Upper lobe of right lung (tissue), 1 donor: ENCODE measurements around the gene PPARGC1A. TPM values are rescaled to one million over a fixed set of nuclear protein-coding genes. Genes with fewer than 3 reads are reported as not detected.

Source experiments
- ATAC-seq: fragments of 200-7000 bp; cut with Tn5 transposase; one replicate; pipeline ENCODE4 v1.9.1; 2020; ENCODE audit warnings: mild to moderate bottlenecking, moderate library complexity
- DNase-seq: peaks from one replicate; pipeline ENCODE4 v3.0.0-alpha.2; 2020
- H3K27ac ChIP-seq: fragments of 200-600 bp; one replicate; pipeline ENCODE4 v1.8.0; 2022
- H3K27me3 ChIP-seq: fragments of 200-600 bp; one replicate; pipeline ENCODE4 v1.8.0; 2022; ENCODE audit warnings: mild to moderate bottlenecking
- H3K36me3 ChIP-seq: fragments of 200-600 bp; one replicate; pipeline ENCODE4 v1.8.0; 2022
- H3K4me1 ChIP-seq: fragments of 200-600 bp; one replicate; pipeline ENCODE4 v1.8.0; 2022
- H3K4me3 ChIP-seq: fragments of 200-600 bp; one replicate; pipeline ENCODE4 v1.8.0; 2022; ENCODE audit warnings: mild to moderate bottlenecking
- H3K9me3 ChIP-seq: fragments of 200-600 bp; one replicate; pipeline ENCODE4 v1.8.0; 2022
- intact Hi-C: fragments of 100-400 bp; cut with DNase I; formaldehyde crosslinking; loops from one replicate; pipeline ENCODE4 v1.11.0; 2022
- total RNA-seq: library from RNA; stranded (reverse); fragmentation: NEBNext Ultra II Directional; extraction: Animal tissue kit (Norgen Biotek cat#: 25700); gene quantifications from one replicate; pipeline ENCODE4 v1.2.1, GENCODE V29; 2021
- TF ChIP-seq, protein P1 (sequence below): fragments of 200-600 bp; IDR thresholded peaks from one replicate; pipeline ENCODE4 v1.8.0; 2022; ENCODE audit warnings: antibody characterized with exemption
- donor health status: DM: no; HTN: yes; CAD: no; lungs with severe emphysema.

PPARGC1A gene
- total RNA-seq, 1 donor from 2014 or later = 14.2 TPM

DNA sequence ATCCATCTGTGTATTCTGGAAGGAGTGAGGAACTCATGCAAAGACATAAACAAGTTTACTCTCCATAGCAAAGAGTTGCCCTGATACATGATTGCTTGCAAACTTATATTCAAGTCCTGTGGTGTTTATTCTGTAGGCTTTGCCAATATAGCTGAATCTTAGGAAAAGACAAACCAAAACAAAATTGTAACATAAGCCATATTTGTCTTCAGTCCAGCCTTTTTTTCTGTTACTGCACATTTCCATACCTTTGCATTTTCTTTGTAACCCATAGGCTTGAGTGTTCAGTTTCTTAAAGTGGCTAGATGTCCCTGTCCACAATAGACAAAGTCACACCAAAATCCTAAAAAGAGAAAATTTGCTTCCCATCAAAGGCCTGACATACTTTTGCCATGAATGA lies 120.4 kb downstream of the PPARGC1A start:
- Histone ChIP-seq H3K9me3 (no peaks in the 10 kb centered on the region), H3K27ac (no peak overlapping the region), H3K4me1 (no peaks in the 10 kb centered on the region), H3K27me3 (no peaks in the 10 kb centered on the region), H3K4me3 (no peak overlapping the region), H3K36me3 (no peaks in the 10 kb centered on the region)
- ATAC-seq = no peak
- TF ChIP-seq, protein P1, sequence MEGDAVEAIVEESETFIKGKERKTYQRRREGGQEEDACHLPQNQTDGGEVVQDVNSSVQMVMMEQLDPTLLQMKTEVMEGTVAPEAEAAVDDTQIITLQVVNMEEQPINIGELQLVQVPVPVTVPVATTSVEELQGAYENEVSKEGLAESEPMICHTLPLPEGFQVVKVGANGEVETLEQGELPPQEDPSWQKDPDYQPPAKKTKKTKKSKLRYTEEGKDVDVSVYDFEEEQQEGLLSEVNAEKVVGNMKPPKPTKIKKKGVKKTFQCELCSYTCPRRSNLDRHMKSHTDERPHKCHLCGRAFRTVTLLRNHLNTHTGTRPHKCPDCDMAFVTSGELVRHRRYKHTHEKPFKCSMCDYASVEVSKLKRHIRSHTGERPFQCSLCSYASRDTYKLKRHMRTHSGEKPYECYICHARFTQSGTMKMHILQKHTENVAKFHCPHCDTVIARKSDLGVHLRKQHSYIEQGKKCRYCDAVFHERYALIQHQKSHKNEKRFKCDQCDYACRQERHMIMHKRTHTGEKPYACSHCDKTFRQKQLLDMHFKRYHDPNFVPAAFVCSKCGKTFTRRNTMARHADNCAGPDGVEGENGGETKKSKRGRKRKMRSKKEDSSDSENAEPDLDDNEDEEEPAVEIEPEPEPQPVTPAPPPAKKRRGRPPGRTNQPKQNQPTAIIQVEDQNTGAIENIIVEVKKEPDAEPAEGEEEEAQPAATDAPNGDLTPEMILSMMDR = no peak
- DNase-seq = no peak
- intact Hi-C loops = no loop called here

DNA sequence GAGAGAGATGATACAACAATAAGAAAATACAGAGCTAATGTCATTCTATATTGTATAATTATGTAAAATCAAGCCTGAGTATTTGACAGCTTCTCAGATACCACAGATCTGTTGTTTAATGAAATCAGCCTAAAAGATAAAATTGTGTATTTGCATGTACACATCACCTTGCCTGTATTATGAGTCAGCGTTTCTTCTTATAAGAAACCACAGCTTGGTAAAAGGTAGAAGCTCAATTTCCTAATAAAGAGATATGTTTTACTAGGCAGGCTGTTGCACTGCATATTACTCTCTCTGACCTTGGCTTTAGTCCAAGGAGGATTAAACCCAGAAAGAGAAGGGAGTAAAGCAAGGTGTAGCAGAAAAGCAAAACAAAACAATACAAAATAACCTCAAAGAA lies 121.3 kb downstream of the PPARGC1A start:
- H3K27me3 ChIP-seq = no peaks in the 10 kb centered on the region
- no peak overlapping the region for H3K4me3 ChIP-seq
- DNase-seq = no peak
- no peak overlapping the region for H3K27ac ChIP-seq
- H3K36me3 ChIP-seq = no peaks in the 10 kb centered on the region
- no peak for ATAC-seq
- H3K4me1 ChIP-seq = no peaks in the 10 kb centered on the region
- H3K9me3 ChIP-seq = no peaks in the 10 kb centered on the region
- intact Hi-C loops = no loop called here
- TF ChIP-seq, protein P1 = no peak

DNA sequence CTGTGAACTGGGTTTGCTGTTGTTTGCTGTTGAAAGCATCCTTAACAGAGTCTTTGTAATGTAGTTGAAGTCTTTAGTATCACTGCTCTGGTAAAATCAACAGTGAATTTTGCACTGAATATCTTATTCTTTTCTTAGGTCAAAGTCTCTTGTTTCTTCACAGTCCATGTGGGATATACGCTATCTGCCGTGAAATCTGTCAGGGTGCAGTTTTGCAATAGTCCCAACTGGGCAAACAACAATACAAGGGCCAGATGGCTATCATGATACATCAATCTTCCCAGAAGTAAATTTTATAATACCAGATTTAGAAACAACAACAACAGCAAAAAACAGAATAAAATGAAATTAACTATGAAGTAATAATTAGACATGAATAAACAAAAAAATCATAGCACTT lies 123.5 kb downstream of the PPARGC1A start:
- H3K27me3 ChIP-seq = no peaks in the 10 kb centered on the region
- no peak overlapping the region for H3K27ac ChIP-seq
- H3K36me3 ChIP-seq = no peaks in the 10 kb centered on the region
- TF ChIP-seq, protein P1 = no peak
- no peaks in the 10 kb centered on the region for H3K9me3 ChIP-seq
- H3K4me1 ChIP-seq = no peaks in the 10 kb centered on the region
- intact Hi-C loops = no loop called here
- no peak for ATAC-seq
- H3K4me3 ChIP-seq = no peak overlapping the region
- DNase-seq = no peak

DNA sequence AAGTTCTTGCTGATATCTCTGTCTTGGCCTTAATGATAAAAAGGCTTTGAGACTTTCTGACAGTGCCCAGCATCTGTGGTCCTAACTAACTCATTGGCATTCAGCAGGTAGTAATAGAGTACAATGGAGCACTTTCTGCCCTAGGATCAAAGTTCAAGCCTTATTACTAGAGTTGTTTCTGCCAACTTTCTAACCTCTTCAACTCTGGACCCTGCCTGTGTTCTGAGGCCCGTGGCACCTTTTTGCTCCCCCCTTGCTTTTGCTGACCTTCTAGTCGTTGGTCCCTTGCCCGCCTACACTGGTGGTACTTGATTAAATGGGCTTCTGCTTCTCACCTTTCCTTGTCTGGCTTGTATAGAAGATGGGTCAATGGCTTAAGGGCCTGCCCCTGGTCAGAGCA lies 126.3 kb downstream of the PPARGC1A start:
- Histone ChIP-seq H3K27me3 (no peaks in the 10 kb centered on the region), H3K4me3 (no peak overlapping the region), H3K36me3 (no peaks in the 10 kb centered on the region), H3K4me1 (no peaks in the 10 kb centered on the region), H3K9me3 (no peaks in the 10 kb centered on the region), H3K27ac (no peak overlapping the region)
- ATAC-seq (no peak), DNase-seq (no peak)
- TF ChIP-seq, protein P1 = no peak
- intact Hi-C loops = no loop called here

DNA sequence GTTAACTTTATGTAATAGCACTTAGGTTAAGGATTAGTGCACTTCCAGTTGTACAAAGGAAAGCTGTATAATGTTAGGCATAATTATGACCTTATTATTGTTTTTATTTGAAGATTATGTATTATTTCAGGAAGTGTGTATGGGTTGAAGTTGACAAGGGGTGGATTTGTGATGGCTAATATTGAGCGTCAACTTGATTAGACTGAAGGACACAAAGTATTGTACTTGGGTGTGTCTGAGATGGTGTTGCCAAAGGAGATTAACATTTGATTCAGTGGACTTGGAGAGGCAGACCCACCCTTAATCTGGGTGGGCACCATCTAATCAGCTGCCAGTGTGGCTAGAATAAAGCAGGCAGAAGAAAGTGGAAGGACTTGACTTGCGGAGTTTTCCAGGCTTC lies 127.3 kb downstream of the PPARGC1A start:
- Histone ChIP-seq H3K27ac (no peak overlapping the region), H3K36me3 (no peaks in the 10 kb centered on the region), H3K27me3 (no peaks in the 10 kb centered on the region), H3K9me3 (no peaks in the 10 kb centered on the region), H3K4me1 (no peaks in the 10 kb centered on the region), H3K4me3 (no peak overlapping the region)
- TF ChIP-seq, protein P1 = no peak
- ATAC-seq (no peak), DNase-seq (no peak)
- intact Hi-C loops = no loop called here

DNA sequence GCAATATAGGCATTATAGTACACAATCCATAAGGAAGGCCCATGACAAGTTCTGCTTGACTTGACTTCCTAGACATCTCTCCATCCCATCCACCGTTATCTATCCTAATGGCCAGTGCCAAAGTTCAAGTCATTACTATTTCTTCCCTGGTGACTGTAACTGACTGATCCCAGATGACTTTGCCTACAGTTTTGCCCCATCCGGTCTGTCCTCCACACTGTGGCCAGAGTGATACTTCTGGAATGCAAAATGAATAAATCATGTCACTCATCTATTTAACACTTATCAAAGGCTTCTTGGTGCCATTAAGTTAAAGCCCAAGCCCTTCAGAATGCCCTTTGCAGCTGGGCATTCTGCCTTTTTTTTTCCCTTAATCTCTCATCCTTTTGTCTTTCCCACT lies 130.8 kb downstream of the PPARGC1A start:
- no peaks in the 10 kb centered on the region for H3K36me3 ChIP-seq
- no peak for ATAC-seq
- H3K9me3 ChIP-seq = no peaks in the 10 kb centered on the region

More for the DNA sequence above, 130.8 kb downstream of the PPARGC1A start:
- Histone ChIP-seq H3K27ac (no peak overlapping the region), H3K27me3 (no peaks in the 10 kb centered on the region), H3K4me1 (no peaks in the 10 kb centered on the region), H3K4me3 (no peak overlapping the region)
- no peak for DNase-seq
- intact Hi-C loops = no loop called here
- TF ChIP-seq, protein P1 = no peak
